IMR-90 (cell line): ENCODE measurements around the gene DTL. TPM values are rescaled to one million over a fixed set of nuclear protein-coding genes. Genes with fewer than 3 reads are reported as not detected.

ENCODE experiments used
- ATAC-seq: fragments of 200-7000 bp; cut with Tn5 transposase; 2 replicates; pipeline ENCODE4 v1.9.1; 2020; ENCODE audit warnings: low read depth, mild to moderate bottlenecking, moderate library complexity
- BruUV-seq: library from RNA; stranded (reverse); fragments of 400-500 nt; replicated peaks from 2 replicates; lab custom pipeline; 2021; lab: Mats Ljungman, UMichigan
- CTCF ChIA-PET: fragments of 300-600 bp; formaldehyde crosslinking; extraction: SDS; loops from one replicate; lab custom pipeline; 2021; ENCODE audit warnings: antibody characterized with exemption; lab: Yijun Ruan, JAX
- POLR2A ChIA-PET: fragments of 300-600 bp; sonication (Branson Sonifier 250); formaldehyde crosslinking; loops from one replicate; lab custom pipeline; 2022; ENCODE audit warnings: antibody characterized with exemption; ENCODE audit not compliant: unreplicated experiment; lab: Charles Lee
- DNase-seq: peaks from one replicate; pipeline ENCODE4 v3.0.0; 2013
- H2AFZ ChIP-seq: replicated peaks from 2 replicates; pipeline ENCODE3; 2013; ENCODE audit warnings: low read length, mild to moderate bottlenecking; ENCODE audit not compliant: poor library complexity
- H2AK5ac ChIP-seq: 2 replicates; pipeline ENCODE4 v1.6.1; 2013; ENCODE audit warnings: low read depth, low read length, inconsistent platforms
- H2AK9ac ChIP-seq: replicated peaks from 2 replicates; pipeline ENCODE3; 2013; ENCODE audit warnings: mild to moderate bottlenecking, low read depth, low read length, moderate library complexity; ENCODE audit not compliant: poor library complexity
- H2BK120ac ChIP-seq: 2 replicates; pipeline ENCODE4 v1.6.1; 2013; ENCODE audit warnings: low read depth, low read length, inconsistent platforms
- H2BK15ac ChIP-seq: 3 replicates; pipeline ENCODE4 v1.6.1; 2013; ENCODE audit warnings: low read depth, low read length, inconsistent platforms
- H2BK20ac ChIP-seq: 2 replicates; pipeline ENCODE4 v1.6.1; 2013; ENCODE audit warnings: low read depth, mild to moderate bottlenecking, inconsistent platforms, low read length, moderate library complexity
- H2BK5ac ChIP-seq: 2 replicates; pipeline ENCODE4 v1.6.1; 2013; ENCODE audit warnings: mild to moderate bottlenecking, low read depth, low read length, inconsistent platforms; ENCODE audit not compliant: poor library complexity, severe bottlenecking
- H3K14ac ChIP-seq: replicated peaks from 2 replicates; pipeline ENCODE4 v1.6.1; 2013; ENCODE audit warnings: low read depth, low read length, inconsistent platforms
- H3K18ac ChIP-seq: 2 replicates; pipeline ENCODE4 v1.6.1; 2013; ENCODE audit warnings: low read depth, low read length, control low read depth
- H3K23ac ChIP-seq: 2 replicates; pipeline ENCODE4 v1.6.1; 2013; ENCODE audit warnings: low read depth, low read length, inconsistent platforms
- H3K27ac ChIP-seq: 2 replicates; pipeline ENCODE4 v1.5.1; 2013; ENCODE audit warnings: mild to moderate bottlenecking, control low read depth, low read length; ENCODE audit not compliant: insufficient read depth
- H3K27me3 ChIP-seq: 2 replicates; pipeline ENCODE4 v1.6.1; 2013; ENCODE audit warnings: low read length; ENCODE audit not compliant: control insufficient read depth, insufficient read depth
- H3K36me3 ChIP-seq: 2 replicates; pipeline ENCODE4 v1.6.1; 2013; ENCODE audit warnings: low read length, mixed read lengths; ENCODE audit not compliant: control insufficient read depth, insufficient read depth
- H3K4ac ChIP-seq: 2 replicates; pipeline ENCODE4 v1.6.1; 2013; ENCODE audit warnings: low read depth, low read length, inconsistent platforms
- H3K4me1 ChIP-seq: 2 replicates; pipeline ENCODE4 v1.6.1; 2013; ENCODE audit warnings: low read length, mixed read lengths; ENCODE audit not compliant: control insufficient read depth, insufficient read depth
- H3K4me2 ChIP-seq: 2 replicates; pipeline ENCODE4 v1.6.1; 2013; ENCODE audit warnings: low read depth, mild to moderate bottlenecking, control low read depth, low read length, moderate library complexity
- H3K4me3 ChIP-seq: 2 replicates; pipeline ENCODE4 v1.5.1; 2013; ENCODE audit warnings: low read depth, mild to moderate bottlenecking, control low read depth, low read length, moderate library complexity; ENCODE audit not compliant: insufficient read depth
- H3K56ac ChIP-seq: 2 replicates; pipeline ENCODE4 v1.6.1; 2013; ENCODE audit warnings: low read length, inconsistent platforms; ENCODE audit not compliant: insufficient read depth; ENCODE audit errors: extremely low read depth
- H3K79me1 ChIP-seq, 2 experiments: 2 replicates each; pipeline ENCODE4 v1.6.1; 2013; ENCODE audit warnings: low read length in 2 of 2, inconsistent platforms in 1 of 2, low read depth in 1 of 2
- H3K9ac ChIP-seq: 2 replicates; pipeline ENCODE4 v1.6.1; 2013; ENCODE audit warnings: low read depth, low read length, control low read depth
- H3K9me1 ChIP-seq: 2 replicates; pipeline ENCODE4 v1.6.1; 2013; ENCODE audit warnings: low read length, inconsistent platforms; ENCODE audit not compliant: insufficient read depth
- H3K9me3 ChIP-seq: 2 replicates; pipeline ENCODE4 v1.6.1; 2013; ENCODE audit warnings: low read length; ENCODE audit not compliant: control insufficient read depth, insufficient read depth
- H4K20me1 ChIP-seq: 2 replicates; pipeline ENCODE4 v1.6.1; 2013; ENCODE audit warnings: low read length, inconsistent platforms; ENCODE audit not compliant: insufficient read depth
- H4K5ac ChIP-seq: 2 replicates; pipeline ENCODE4 v1.6.1; 2013; ENCODE audit warnings: mild to moderate bottlenecking, low read depth, low read length, control low read depth
- H4K8ac ChIP-seq, 2 experiments: 2 replicates each; pipeline ENCODE4 v1.6.1; 2013; ENCODE audit warnings: low read depth in 2 of 2, low read length in 2 of 2, control low read depth in 1 of 2, inconsistent platforms in 1 of 2
- H4K91ac ChIP-seq: 2 replicates; pipeline ENCODE4 v1.6.1; 2013; ENCODE audit warnings: low read depth, low read length, inconsistent platforms; ENCODE audit not compliant: insufficient read depth
- BHLHE40 ChIP-seq: fragments of 150-350 bp; IDR thresholded peaks from 2 replicates; pipeline ENCODE4 v1.6.1; 2016; ENCODE audit warnings: mild to moderate bottlenecking, low read depth, low read length
- CEBPB ChIP-seq: IDR thresholded peaks from 2 replicates; pipeline ENCODE4 v1.6.1; 2012; ENCODE audit warnings: low read depth, low read length, improper control_type of control experiment
- CHD1 ChIP-seq: IDR thresholded peaks from 2 replicates; pipeline ENCODE4 v1.6.1; 2012; ENCODE audit warnings: low read depth, low read length, improper control_type of control experiment
- CTCF ChIP-seq: conservative IDR thresholded peaks from 2 replicates; pipeline ENCODE4 v1.5.1; 2012; ENCODE audit warnings: mild to moderate bottlenecking, low read depth, low read length, improper control_type of control experiment
- ELK1 ChIP-seq: fragments of 150-350 bp; IDR thresholded peaks from 2 replicates; pipeline ENCODE4 v1.6.1; 2016; ENCODE audit warnings: low read depth, mild to moderate bottlenecking, low read length, moderate library complexity, borderline replicate concordance
- FOS ChIP-seq: fragments of 150-350 bp; IDR thresholded peaks from 2 replicates; pipeline ENCODE4 v1.6.1; 2016; ENCODE audit warnings: low read depth, low read length
- MAFK ChIP-seq: IDR thresholded peaks from 2 replicates; pipeline ENCODE4 v1.6.1; 2012; ENCODE audit warnings: low read depth, low read length, improper control_type of control experiment
- MXI1 ChIP-seq: IDR thresholded peaks from 2 replicates; pipeline ENCODE4 v1.6.1; 2012; ENCODE audit warnings: low read depth, mild to moderate bottlenecking, low read length, moderate library complexity, borderline replicate concordance
- POLR2A ChIP-seq: IDR thresholded peaks from 2 replicates; pipeline ENCODE4 v1.6.1; 2012; ENCODE audit warnings: mild to moderate bottlenecking, low read depth, low read length
- RFX5 ChIP-seq: IDR thresholded peaks from 2 replicates; pipeline ENCODE4 v1.8.0; 2012; ENCODE audit warnings: low read depth, mild to moderate bottlenecking, low read length, moderate library complexity
- WGBS, 2 experiments: methylation state at CpG; one replicate each; pipeline versions ENCODE4 v1.1.5 to v1.1.7; 2013; ENCODE audit warnings: missing lambda C conversion rate in 2 of 2; ENCODE audit not compliant: insufficient read length in 1 of 2; ENCODE audit errors: extremely low coverage in 2 of 2; 5-methylcytosine and 5-hydroxymethylcytosine counted together
- dilution Hi-C: fragments of 300-500 bp; cut with HindIII; formaldehyde crosslinking; loops from one replicate; pipeline ENCODE4 v1.14.3; 2018; ENCODE audit warnings: low sequenced_read_pairs; ENCODE audit not compliant: unreplicated experiment
- in situ Hi-C: fragments of 300-500 bp; cut with MboI; formaldehyde crosslinking; loops from 3 replicates; pipeline ENCODE4 v1.14.3; 2019; ENCODE audit warnings: low sequenced_read_pairs, inconsistent platforms, mixed read lengths
- intact Hi-C: fragments of 100-400 bp; cut with micrococcal nuclease; formaldehyde crosslinking; loops from 2 replicates; pipeline ENCODE4 v1.10.0; 2022
- polyA plus RNA-seq, 3 experiments: library from polyadenylated mRNA; depleted of rRNA; stranded (reverse); fragments of >200 nt; gene quantifications; 2 replicates each; pipeline ENCODE4 v1.2.3, GENCODE V29; 2012; ENCODE audit warnings: low replicate concordance in 1 of 3
- total RNA-seq: library from RNA; depleted of rRNA; stranded (reverse); fragments of >200 nt; gene quantifications from 2 replicates; pipeline ENCODE4 v1.2.3, GENCODE V29; 2012

Gene DTL
- total and polyA plus RNA-seq, 2 of the 4 experiments (the other 2 are of a cell fraction) = 11.8 to 19.9 TPM

GRCh38 chr1:212138457-212138856 lies 102.9 kb downstream of the DTL start:
- no peak overlapping the region for H3K56ac ChIP-seq
- no peak overlapping the region for H3K27ac ChIP-seq
- H3K14ac ChIP-seq = no peak overlapping the region
- H3K27me3 ChIP-seq = no peaks in the 10 kb centered on the region
- H4K8ac ChIP-seq = no peak overlapping the region
- H4K5ac ChIP-seq = no peak overlapping the region
- WGBS, 2 experiments = 100% methylated on average over 2 of the region's 5 CpGs; no CpG with 5 or more reads in 1 of the 2 experiments
- no peak overlapping the region for H2AFZ ChIP-seq
- no TSS peak for BruUV-seq
- peaks cover 2% of the 10 kb centered on the region; the same call in 1 of the 2 replicates for H3K9me1 ChIP-seq
- TF ChIP-seq RFX5 = no peak
- TF ChIP-seq ELK1 = no peak
- no peak for TF ChIP-seq CHD1
- TF ChIP-seq CTCF = no peak
- no peak for TF ChIP-seq FOS
- TF ChIP-seq MXI1 = no peak
- no peak for TF ChIP-seq POLR2A
- no peak for TF ChIP-seq BHLHE40
- no peak for TF ChIP-seq MAFK
- no peak for TF ChIP-seq CEBPB
- H3K23ac ChIP-seq = no peak overlapping the region
- no peak overlapping the region for H2BK20ac ChIP-seq
- DNase-seq = no peak
- no peak overlapping the region for H2BK5ac ChIP-seq
- H3K4me2 ChIP-seq = no peak overlapping the region
- ChIA-PET CTCF (no interaction called here), POLR2A (no interaction called here)
- no peaks in the 10 kb centered on the region for H3K9me3 ChIP-seq
- H3K36me3 ChIP-seq = no peaks in the 10 kb centered on the region
- dilution Hi-C loops (no loop called here), intact Hi-C loops (no loop called here), in situ Hi-C loops (no loop called here)
- H2BK120ac ChIP-seq = no peak overlapping the region
- no peak overlapping the region for H3K18ac ChIP-seq
- no peak overlapping the region for H3K4me3 ChIP-seq
- no peak overlapping the region for H2BK15ac ChIP-seq
- no peak overlapping the region for H4K91ac ChIP-seq
- no peak overlapping the region for H3K4ac ChIP-seq
- no peaks in the 10 kb centered on the region for H3K79me1 ChIP-seq
- no peaks in the 10 kb centered on the region for H3K4me1 ChIP-seq
- no peak overlapping the region for H2AK9ac ChIP-seq
- H2AK5ac ChIP-seq = no peak overlapping the region
- no peak overlapping the region for H3K9ac ChIP-seq
- H4K20me1 ChIP-seq = no peaks in the 10 kb centered on the region
- no peak for ATAC-seq
